GM21576 (cell line): Measurements from ENCODE around the gene ROBO2.

Source experiments
- ATAC-seq: cut with Tn5 transposase; IDR thresholded peaks from one replicate; pipeline ENCODE4 v1.9.1; 2021; ENCODE audit warnings: mild to moderate bottlenecking, moderate library complexity; ENCODE audit not compliant: unreplicated experiment

ROBO2 gene, protein sequence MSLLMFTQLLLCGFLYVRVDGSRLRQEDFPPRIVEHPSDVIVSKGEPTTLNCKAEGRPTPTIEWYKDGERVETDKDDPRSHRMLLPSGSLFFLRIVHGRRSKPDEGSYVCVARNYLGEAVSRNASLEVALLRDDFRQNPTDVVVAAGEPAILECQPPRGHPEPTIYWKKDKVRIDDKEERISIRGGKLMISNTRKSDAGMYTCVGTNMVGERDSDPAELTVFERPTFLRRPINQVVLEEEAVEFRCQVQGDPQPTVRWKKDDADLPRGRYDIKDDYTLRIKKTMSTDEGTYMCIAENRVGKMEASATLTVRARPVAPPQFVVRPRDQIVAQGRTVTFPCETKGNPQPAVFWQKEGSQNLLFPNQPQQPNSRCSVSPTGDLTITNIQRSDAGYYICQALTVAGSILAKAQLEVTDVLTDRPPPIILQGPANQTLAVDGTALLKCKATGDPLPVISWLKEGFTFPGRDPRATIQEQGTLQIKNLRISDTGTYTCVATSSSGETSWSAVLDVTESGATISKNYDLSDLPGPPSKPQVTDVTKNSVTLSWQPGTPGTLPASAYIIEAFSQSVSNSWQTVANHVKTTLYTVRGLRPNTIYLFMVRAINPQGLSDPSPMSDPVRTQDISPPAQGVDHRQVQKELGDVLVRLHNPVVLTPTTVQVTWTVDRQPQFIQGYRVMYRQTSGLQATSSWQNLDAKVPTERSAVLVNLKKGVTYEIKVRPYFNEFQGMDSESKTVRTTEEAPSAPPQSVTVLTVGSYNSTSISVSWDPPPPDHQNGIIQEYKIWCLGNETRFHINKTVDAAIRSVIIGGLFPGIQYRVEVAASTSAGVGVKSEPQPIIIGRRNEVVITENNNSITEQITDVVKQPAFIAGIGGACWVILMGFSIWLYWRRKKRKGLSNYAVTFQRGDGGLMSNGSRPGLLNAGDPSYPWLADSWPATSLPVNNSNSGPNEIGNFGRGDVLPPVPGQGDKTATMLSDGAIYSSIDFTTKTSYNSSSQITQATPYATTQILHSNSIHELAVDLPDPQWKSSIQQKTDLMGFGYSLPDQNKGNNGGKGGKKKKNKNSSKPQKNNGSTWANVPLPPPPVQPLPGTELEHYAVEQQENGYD (N-terminal part only)

DNA sequence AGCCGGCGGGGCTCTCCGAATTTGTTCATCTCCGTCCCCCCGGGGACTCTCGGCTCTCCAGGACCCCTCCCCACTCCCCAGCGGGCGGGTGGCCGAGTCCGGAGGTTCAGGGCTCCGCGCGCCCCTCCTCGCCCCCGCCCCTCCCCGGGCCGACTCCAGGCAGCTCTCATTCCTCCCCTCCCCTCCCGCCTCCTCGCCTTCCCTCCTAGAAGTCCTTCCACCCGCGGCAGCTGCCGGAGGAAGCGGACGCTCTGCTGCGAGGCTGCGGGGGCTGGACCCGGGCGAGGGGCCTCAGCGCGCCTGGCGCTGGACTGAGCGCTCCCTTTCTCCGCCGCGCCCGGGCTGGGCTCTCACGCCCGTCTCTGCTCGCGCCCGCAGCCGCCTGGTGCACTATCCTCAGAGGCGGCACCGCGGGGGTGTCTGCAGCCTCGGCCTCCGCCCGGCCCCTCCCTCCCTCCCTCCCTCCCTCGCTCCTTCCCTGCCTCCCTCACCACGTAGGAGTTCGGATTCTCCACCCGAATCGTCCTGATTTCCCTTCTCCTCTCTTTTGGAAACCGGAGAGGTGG lies at the start of gene ROBO2:
TSS of gene ROBO2 (plus strand) at position 494 of the 566 bp plus-strand sequence. CDS start 687 bp downstream, outside the sequence.
- ATAC-seq, result no peak

DNA sequence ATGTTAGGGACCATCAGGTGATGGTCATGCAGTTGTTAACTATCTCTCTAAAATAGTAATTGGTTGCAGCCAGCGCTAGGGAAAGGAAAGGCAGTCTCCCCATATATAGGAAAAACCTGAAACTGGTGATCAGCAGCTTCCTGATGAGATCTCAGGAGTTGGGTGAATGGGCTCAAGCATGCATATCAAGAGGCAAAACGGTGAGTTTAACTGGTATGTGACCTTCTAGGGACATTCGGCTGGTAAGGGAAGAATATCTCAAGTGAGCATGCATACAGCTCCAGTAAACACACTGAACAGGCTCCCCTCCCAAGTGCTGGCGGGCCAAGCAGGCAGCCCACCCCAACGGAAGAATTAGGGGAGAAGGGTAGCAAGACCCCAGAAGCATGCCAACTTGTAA lies 49.3 kb upstream of the ROBO2 start:
- no peak for ATAC-seq

DNA sequence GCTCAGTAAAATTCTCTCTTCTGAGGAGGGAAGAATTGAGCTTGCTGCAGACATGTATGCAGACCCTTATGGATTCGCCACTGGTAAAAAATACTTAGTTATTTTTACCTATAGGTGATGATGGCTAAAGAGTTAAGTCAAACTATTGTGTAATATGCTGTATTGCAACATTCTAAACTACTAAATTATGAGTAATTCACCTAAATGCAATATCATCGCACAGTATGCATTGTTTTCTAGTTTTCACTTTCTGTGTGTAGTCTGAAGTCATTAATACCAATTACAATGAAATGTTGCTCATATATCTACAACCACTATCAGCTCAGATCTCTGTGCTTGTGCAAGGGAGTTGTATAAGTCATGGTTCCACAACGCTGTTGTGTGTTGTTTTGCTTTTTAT lies 48.7 kb upstream of the ROBO2 start:
- ATAC-seq, result no peak

DNA sequence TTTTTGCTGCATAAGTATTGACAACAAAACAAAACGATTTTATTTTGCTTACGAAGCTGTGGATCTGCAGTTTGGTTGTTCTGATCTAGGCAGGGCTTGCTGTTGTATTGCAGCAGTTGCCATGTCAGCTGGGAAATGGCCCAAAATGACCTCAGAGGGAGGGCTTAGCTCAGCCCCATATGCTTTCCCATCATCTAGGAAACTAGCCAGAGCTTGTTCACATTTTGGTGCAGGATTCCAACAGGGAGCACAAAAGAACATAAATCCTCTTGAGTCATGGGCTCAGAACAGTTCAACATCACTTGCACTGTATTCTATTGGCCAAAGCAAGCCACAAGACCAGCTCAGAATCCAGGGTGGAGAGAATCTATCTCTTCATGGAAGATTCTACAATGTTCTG lies 42.2 kb upstream of the ROBO2 start:
- no peak for ATAC-seq

DNA sequence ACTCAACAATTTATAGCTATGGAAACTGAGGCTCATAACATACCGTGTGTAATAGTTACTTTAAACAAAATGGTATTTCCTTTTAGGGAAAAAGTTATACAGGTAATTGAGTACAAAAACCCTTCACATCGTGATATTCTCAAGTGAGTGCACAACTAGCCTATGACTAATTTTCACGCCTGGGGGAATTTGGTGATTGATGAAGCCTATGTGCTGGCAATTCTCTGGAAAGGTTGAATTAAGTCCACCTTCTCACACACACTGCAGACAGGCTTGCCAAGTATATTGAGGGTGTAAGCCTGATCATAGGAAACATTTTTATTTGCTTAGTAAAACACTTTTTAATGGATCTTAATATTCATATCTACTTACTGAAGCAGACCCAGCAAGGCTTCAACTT lies 41.3 kb upstream of the ROBO2 start:
- ATAC-seq, result no peak

DNA sequence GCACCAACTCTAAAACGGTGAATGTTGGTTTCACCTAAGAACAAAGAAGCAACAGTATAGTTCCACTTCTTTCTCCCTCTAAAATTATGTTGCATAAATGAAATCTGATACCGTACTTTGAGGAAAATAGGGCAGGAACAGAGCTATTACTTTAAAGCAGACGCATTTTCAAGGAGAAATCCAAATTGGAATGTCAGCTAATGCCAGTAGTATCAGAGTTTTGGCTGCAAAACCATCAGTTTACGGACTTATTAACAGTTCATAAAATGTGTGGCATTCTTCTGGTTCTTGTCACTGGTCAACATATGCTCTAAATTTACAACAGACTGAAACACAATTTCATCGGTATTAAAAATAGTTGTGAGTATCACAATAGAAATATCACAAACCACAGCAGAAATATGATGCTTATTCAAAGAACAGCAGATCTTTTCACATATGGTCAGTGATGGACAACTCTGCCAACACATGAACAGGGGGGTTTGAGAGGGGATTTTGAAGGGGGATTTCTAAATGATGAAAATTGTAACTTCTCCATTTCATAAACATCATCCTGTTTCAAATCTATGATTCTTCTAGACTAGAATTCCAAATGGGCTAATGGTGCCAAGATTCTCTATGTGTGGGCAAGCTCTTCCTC lies 38.7 kb upstream of the ROBO2 start:
- no peak for ATAC-seq

DNA sequence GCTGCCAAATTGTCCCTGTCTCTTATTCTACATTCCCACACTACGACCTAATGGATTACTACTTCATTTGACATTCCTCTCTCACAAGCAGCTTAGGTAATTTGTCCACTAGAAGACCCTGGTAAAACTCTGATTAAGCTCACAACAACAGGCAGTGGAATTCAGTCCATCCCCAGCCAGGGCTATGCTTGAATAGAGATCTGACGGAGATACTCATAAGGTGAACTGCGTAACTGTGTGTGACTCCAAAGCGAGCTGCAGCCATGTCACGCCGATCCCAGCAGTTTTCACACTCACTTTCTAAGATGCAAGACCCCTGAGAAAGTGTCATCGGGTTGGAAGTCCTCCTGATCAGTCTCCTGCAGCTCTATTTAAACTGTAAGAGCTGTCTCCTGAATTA lies 25.7 kb upstream of the ROBO2 start:
- no peak for ATAC-seq

DNA sequence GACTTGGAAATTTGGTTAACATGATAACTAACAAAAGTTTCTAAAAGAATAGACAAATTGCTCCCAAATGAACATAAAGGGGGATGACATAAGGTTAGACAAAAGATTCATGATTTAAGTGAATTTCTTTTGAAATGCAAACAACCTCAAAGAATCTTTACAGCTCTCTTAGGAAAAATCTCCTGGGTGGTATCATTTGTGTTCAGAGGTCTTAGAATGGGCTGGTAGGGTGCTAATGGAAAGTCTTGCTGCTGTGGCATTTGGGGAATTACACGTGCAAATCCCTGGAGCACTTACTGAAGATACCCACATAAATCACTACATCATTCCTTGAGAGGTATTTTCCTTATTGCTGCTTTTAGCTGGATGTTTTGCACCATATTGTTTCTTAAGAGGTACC lies 14.4 kb upstream of the ROBO2 start:
- no peak for ATAC-seq

DNA sequence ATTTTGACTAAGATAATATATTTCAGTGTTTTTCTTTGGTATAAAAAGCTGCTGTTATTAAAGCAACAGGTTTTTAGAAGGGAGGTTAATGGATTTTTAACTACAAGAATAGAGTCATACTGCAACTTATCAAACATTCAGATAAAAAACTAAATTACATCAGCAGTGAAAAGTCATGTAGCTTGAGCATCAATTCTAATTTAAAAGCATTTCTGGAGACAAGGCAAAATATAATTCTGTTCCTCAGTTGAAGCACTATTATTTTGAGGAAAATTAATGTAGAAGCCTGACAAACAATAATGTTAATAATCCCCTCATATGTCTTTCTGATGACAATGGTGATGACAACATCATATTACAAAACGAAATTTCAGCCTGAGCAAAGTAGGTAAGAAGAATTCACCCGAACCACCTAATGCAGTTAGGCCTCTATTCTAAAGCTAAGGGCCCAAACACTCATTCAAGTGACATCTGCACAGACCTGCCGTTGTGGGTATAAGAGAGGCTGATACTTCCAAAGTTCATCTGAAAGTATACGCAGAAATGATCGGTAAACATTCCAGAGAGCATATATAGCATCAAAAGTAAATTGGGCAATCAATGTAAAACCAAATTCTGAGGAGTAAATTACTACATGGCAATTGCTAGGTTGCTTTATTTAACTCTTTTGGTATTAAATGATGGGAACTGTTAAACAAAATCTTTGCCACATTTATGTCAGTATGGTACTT lies 12.8 kb upstream of the ROBO2 start:
- no peak for ATAC-seq

DNA sequence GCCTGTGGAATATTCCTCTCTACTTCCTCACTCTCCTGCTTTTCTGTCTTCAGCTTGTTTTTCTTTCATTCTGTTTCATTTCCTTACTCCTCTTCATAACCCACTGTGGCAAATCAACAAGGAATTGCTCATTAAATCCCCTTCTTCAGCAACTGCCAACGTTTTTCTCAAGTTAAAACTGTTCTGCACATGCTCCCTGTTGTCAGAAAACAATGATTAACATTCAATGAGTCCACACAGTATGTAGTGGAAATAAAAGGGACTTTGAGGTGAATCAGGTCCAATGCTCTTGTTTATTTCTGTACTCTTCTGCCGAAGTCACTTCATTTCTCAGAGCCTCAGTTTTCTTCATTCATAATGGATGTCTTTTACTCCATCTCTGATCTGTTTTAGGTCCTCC lies 11.9 kb upstream of the ROBO2 start:
- no peak for ATAC-seq

DNA sequence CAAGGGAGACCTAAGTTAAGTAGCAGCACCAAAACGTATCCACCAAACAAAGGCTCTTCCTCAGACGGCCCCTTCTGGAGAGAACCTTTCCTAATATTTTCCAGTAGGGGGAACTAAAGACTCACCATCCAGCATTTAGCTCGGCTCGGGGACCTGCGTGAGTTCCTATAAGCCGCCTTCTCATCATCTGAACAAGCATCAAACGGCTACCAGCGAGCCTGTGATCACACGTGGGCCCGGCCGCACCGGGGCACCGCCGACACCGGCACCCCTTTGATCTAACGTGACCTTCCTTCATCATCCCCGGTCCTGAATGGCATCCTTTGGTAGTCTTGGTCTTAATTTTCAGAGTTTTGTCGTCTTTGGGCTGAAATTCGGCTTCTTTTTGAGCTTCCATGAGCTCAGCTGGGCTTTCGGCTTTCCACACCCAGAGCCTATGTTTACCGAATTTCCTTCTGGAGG lies 1.4 kb upstream of the ROBO2 start:
- ATAC-seq, result no peak

DNA sequence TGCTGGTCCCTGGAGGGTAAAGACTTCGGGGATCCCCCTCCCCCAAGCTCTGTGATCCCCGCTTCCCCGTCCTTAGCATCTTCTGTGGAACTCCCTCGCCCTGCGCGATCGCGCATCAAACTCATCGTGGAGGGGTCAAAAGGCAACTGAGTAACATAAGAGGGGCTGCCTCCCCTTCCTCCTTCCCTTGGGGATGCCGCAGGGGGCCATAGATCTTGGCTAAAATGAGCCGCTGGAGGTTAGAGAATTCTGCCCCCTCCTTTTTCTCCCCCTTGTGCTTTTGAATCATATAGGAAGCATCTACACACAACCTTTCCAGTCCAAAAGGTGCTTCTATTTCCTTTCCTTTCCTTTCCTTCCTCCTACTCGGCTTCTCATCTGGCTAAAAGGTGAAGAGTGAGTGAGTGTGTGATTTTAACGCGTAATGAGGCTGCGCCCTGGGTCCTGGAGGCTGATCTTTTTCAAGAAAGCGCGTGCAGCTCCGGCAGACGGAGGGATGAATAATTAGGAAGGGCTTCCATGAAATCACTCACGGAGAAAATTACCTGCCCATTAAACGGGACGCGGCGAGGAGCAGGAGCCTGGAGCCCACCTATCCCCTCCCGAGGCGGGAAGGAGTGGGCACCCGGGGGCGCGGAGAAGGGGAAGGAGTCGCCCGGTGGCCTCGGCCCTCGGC lies 831 bp upstream of the ROBO2 start:
- ATAC-seq, result no peak

DNA sequence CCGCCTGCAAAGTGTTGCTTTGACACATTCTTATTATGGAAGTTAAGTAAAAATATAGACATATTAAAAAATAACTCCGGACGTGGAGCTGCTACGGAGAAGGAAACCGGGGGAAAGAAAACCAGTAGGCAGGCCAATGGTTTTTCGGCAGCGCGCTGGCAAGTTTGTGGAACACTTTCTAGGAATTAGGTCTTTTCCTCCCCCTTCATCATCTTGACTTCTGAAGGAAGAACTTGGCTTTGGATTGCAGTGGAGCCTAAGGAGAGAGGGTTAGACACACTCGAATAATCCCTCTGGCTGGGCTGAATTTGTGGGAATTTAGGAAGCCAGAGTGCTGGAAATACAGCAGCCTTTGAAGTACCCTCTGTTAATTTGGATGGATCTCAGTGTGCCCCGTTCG lies 317 bp downstream of the ROBO2 start:
- no peak for ATAC-seq

DNA sequence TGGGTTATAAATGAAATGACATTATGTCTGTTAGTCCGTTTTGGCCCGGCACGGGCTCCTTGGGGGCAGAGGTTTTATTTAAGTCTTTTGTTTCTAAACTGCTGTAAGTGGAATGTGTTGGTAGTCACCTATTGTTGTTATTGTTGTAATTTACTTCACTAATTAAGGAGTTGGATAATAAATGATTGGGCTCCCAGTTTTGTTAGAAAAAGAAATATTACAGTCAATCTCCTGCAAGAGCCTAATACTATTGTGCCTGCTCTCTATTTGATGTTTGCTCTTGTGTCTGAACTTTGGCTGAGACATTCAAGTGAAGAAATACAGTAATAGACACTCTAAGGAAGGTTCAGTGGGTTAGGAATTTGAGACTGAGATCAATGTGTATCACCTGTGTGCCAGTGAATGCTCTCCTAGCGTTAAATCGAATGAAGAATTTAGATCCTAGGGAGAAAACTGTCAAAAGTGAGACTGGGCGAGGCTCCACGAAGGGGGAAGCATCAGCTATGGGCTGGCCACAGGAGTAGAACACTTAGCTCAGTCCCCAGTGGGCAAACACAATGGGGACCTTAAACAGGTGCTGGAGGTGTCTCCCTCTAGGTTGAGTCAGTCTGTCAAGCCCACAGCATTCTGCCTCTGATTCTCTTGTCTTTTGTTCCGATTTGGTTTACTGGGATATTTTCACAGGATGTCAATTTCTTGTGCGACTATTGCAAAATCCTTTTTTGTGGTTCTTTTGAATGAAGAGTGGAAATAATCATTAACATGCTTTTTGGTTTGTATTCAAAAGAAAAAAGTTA lies 1.2 kb downstream of the ROBO2 start:
- no peak for ATAC-seq

DNA sequence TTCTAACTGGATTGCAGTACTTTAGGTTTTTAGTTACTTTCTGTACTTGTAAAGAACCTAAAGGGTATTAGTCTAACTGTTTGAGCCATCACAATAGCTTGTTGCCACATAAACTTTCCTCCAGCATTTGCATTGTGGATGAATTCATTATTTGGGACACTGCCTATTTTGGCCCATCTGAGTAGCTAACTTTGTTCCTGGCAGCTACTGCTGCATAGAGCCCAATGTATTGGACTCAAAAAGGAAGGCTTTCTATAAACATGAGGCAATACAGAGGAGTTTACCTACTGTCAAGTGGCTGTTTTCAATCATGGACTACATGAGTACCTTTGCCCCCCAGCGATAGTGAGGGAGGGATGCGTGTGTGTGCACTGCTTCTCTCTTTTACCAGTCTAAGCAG lies 1.9 kb downstream of the ROBO2 start:
- ATAC-seq, result no peak

DNA sequence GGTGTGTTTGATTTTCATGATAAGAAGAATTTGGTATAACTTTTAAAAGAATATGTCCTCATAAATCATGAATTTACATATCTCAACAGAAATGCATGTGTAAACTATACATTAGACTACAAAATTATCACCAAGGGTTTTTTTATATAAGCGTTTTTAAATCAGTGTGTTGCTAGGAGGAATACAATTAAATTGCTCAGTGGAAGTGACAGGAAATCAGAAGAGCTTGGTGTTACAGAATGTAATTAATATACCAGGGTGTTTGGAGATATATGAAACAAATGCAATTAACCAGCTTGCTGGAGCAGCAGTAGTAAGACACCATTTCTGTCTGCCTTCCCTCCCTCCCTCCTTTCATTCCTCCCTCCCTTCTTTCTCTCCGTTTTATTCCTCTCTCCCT lies 2.4 kb downstream of the ROBO2 start:
- ATAC-seq, result no peak

DNA sequence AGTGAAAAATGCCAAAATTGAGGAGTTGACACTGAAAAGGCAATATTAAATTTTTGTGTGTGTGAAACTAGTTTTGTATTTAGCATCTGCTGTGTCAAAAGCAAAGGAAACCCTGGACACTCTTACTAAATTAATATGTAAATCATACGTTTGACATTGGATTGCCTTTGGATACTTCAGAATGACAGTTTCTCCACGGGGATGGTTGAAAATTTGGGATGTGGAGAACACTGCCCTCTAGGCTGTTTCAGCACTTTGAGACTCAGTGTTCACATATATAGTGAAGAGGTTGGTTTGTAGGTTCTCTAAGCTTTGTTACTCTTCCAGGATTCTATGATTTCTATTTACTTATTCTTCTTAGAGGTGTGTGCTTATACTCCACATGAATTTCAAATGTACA lies 3.0 kb downstream of the ROBO2 start:
- ATAC-seq, result no peak

DNA sequence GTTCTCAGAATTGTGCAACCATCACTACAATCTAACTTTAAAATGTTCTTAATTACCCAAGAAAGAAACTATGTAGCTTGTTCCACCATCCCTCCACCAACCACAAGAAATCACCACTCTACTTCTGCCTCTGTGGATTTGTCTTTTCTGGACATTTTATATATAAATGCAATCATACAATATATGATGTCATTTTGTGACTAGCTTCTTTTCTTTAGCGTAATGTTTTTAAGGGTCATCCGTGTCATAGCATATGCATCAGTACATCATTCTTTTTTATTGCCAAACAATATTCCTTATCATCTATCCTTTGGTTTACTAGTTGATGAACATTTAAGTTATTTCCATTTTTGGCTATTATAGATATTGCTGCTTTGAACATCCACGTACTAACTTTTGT lies 5.8 kb downstream of the ROBO2 start:
- ATAC-seq, result no peak

DNA sequence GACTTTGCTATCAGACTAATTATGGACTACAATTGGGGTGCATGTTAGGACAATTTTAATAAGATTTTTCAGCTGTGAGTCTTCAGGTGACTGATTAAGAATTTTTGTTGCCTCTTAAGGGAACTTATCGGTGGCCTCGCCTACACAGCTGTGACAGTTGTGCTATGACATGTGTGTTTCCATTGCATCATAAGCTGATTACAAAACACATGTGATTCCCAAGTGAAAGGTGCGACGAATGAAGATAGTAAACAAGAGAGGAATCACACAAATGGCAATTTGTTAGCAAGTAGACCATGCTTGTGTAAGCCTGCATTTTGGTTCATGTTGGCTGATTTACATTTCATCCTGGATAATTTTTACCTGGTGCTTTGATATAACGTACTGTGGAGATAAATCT lies 8.3 kb downstream of the ROBO2 start:
- no peak for ATAC-seq
